GM23338 (cell line): Measurements from ENCODE around the gene EPSTI1.

Experiments
- CTCF ChIP-seq, 2 experiments: fragments of 200-600 bp in 1 of 2; sonication (generic) in 1 of 2; conservative IDR thresholded peaks; 2 replicates each; pipeline versions ENCODE4 v1.5.1 to v1.6.1; 2016 to 2017; ENCODE audit warnings: antibody characterized with exemption in 2 of 2, low read depth in 2 of 2, mild to moderate bottlenecking in 2 of 2, moderate library complexity in 1 of 2
- EZH2 ChIP-seq: fragments of 200-600 bp; sonication (generic); IDR thresholded peaks from one replicate; pipeline ENCODE4 v1.8.0; 2017; ENCODE audit warnings: antibody characterized with exemption, mild to moderate bottlenecking, low read depth; ENCODE audit not compliant: unreplicated experiment
- EZH2phosphoT487 ChIP-seq: fragments of 200-600 bp; sonication (generic); IDR thresholded peaks from one replicate; pipeline ENCODE4 v1.8.1; 2018; ENCODE audit warnings: antibody characterized with exemption; ENCODE audit not compliant: unreplicated experiment
- JUNB ChIP-seq: IDR thresholded peaks from one replicate; pipeline ENCODE4 v1.6.1; 2016; ENCODE audit warnings: antibody characterized with exemption; ENCODE audit not compliant: unreplicated experiment
- NANOG ChIP-seq: IDR thresholded peaks from 2 replicates; pipeline ENCODE4 v1.6.1; 2016; ENCODE audit warnings: antibody characterized with exemption, borderline replicate concordance
- POLR2AphosphoS5 ChIP-seq: IDR thresholded peaks from 2 replicates; pipeline ENCODE4 v1.6.1; 2016; ENCODE audit warnings: antibody characterized with exemption, low read depth
- REST ChIP-seq: IDR thresholded peaks from one replicate; pipeline ENCODE4 v1.6.1; 2018; ENCODE audit warnings: antibody characterized with exemption; ENCODE audit not compliant: unreplicated experiment

DNA sequence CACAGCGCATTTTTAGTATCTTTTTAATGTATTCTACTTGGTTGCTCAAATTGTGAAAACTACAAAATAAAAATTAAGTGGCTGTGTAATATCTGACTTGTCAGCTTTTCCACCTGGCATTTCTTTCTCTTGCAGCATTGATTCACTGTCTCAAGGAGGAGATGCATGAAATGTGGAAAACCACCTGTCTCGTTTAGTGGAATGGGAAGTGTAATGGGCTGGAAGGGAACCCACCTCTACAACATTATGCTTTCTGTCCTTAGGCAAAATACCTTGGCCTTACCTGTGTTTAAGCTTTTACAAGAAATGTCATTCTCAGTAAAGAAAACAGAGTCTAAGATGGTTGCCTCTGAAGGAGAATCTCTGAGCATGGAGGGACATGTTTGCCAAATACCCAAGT is 142.8 kb downstream of the EPSTI1 start:
- TF ChIP-seq CTCF (conservative IDR thresholded peaks at IDR 0.05; ENCODE audit: low read depth in 2 of 2) (no peak), EZH2 (no peak), REST (no peak), JUNB (no peak), NANOG (no peak), EZH2phosphoT487 (no peak), POLR2AphosphoS5 (no peak; the same call in 1 of the 2 replicates)
